CD4-positive, alpha-beta T cell treated with Interleukin-6 at 100 ng/mL for 8 hours (primary cell): ENCODE data around the gene WDR7.
"Not testable (repeated sequence)": the region's sequence is repeated elsewhere in the genome, so short reads cannot be mapped to it uniquely, and the experiment has no call there.

Experiments used
- DNase-seq: peaks from one replicate; pipeline ENCODE4 v3.0.0-alpha.2; 2020; ENCODE audit warnings: mixed read lengths, low spot score

WDR7 gene

GRCh38 chr18:56654280-56654679 is 3.1 kb downstream of the WDR7 start:
- not testable (repeated sequence) for DNase-seq

- no peak for DNase-seq
Observed at GRCh38 chr18:56658261-56658660, 7.1 kb downstream of the WDR7 start.

GRCh38 chr18:56659111-56659510 is 8.0 kb downstream of the WDR7 start:
- no peak for DNase-seq

GRCh38 chr18:56660655-56661054 is 9.5 kb downstream of the WDR7 start:
- DNase-seq, result no peak

- no peak for DNase-seq
Observed at GRCh38 chr18:56661360-56662062, 10.4 kb downstream of the WDR7 start.

GRCh38 chr18:56662063-56662408 is 10.9 kb downstream of the WDR7 start:
- no peak for DNase-seq

GRCh38 chr18:56662502-56662901 is 11.3 kb downstream of the WDR7 start:
- DNase-seq, result no peak

- DNase-seq, result no peak
Observed at GRCh38 chr18:56662902-56663301, 11.7 kb downstream of the WDR7 start.

GRCh38 chr18:56672391-56672790 is 21.2 kb downstream of the WDR7 start:
- no peak for DNase-seq

GRCh38 chr18:56672981-56673380 is 21.8 kb downstream of the WDR7 start:
- DNase-seq, result no peak

GRCh38 chr18:56676639-56677038 is 25.5 kb downstream of the WDR7 start:
- no peak for DNase-seq

- no peak for DNase-seq
Observed at GRCh38 chr18:56678836-56679565, 27.8 kb downstream of the WDR7 start.

- DNase-seq, result no peak
Observed at GRCh38 chr18:56684277-56684676, 33.1 kb downstream of the WDR7 start.

GRCh38 chr18:56691530-56691929 is 40.4 kb downstream of the WDR7 start:
- DNase-seq, result no peak

- DNase-seq, result no peak
Observed at GRCh38 chr18:56696966-56697365, 45.8 kb downstream of the WDR7 start.

- DNase-seq, result peak; percentile 19
Observed at GRCh38 chr18:56702946-56703345, 51.8 kb downstream of the WDR7 start.

GRCh38 chr18:56709463-56709862 is 58.3 kb downstream of the WDR7 start:
- peak; percentile 63 for DNase-seq

- DNase-seq, result no peak
Observed at GRCh38 chr18:56711708-56712445, 60.7 kb downstream of the WDR7 start.

- no peak for DNase-seq
Observed at GRCh38 chr18:56712761-56713160, 61.6 kb downstream of the WDR7 start.

- DNase-seq, result no peak
Observed at GRCh38 chr18:56715121-56715520, 64.0 kb downstream of the WDR7 start.

- DNase-seq, result no peak
Observed at GRCh38 chr18:56716692-56717146, 65.6 kb downstream of the WDR7 start.

- DNase-seq, result no peak
Observed at GRCh38 chr18:56721031-56721430, 69.9 kb downstream of the WDR7 start.

GRCh38 chr18:56721491-56721890 is 70.3 kb downstream of the WDR7 start:
- DNase-seq, result no peak
